Cardiac fibroblast (primary cell): ENCODE measurements around the gene BDP1.
"Not testable (repeated sequence)": the region's sequence is repeated elsewhere in the genome, so short reads cannot be mapped to it uniquely, and the experiment has no call there.

ENCODE experiments used
- DNase-seq, 2 donors: peaks; one replicate each; pipeline versions ENCODE4 v3.0.0 to v3.0.0-alpha.2; 2010; ENCODE audit warnings: low read depth in 2 of 2
- H3K4me3 ChIP-seq, 2 donors: replicated peaks in 1 of 2; 1 replicate in 1 of 2; 2 replicates in 1 of 2; pipeline ENCODE4 v1.5.1; 2011; ENCODE audit warnings: low read depth in 2 of 2, low read length in 2 of 2, mild to moderate bottlenecking in 2 of 2, moderate library complexity in 1 of 2
- CTCF ChIP-seq: IDR thresholded peaks from one replicate; pipeline ENCODE4 v1.5.1; 2011; ENCODE audit warnings: low read depth, mild to moderate bottlenecking, low read length, inconsistent platforms

Gene BDP1

GRCh38 chr5:71503536-71503935 lies 48.1 kb downstream of the BDP1 start:
- DNase-seq, result no peak
- no peak for TF ChIP-seq CTCF
- H3K4me3 ChIP-seq, result no peak overlapping the region

GRCh38 chr5:71522151-71522550 lies 66.7 kb downstream of the BDP1 start:
- H3K4me3 ChIP-seq, result no peak overlapping the region
- no peak for DNase-seq
- TF ChIP-seq CTCF, result no peak

GRCh38 chr5:71525611-71526010 lies 70.2 kb downstream of the BDP1 start:
- H3K4me3 ChIP-seq, DNase-seq: not testable (repeated sequence)

- peak; percentile 24 to 29 for DNase-seq
- TF ChIP-seq CTCF, result no peak
- H3K4me3 ChIP-seq, result no peak overlapping the region
These were observed 72.8 kb downstream of the BDP1 start for GRCh38 chr5:71528206-71528605.

GRCh38 chr5:71529682-71530081 lies 74.2 kb downstream of the BDP1 start:
- no peak for DNase-seq
- H3K4me3 ChIP-seq, result no peak overlapping the region
- no peak for TF ChIP-seq CTCF

- no peak for TF ChIP-seq CTCF
- DNase-seq, result peak; percentile 58 to 76
- H3K4me3 ChIP-seq, result no peak overlapping the region
These were observed 77.7 kb downstream of the BDP1 start for GRCh38 chr5:71533142-71533541.

GRCh38 chr5:71533615-71534014 lies 78.2 kb downstream of the BDP1 start:
- no peak for TF ChIP-seq CTCF
- peak; percentile 50 to 73 for DNase-seq
- no peak overlapping the region for H3K4me3 ChIP-seq
